ENCODE results near the gene ZBTB22. TPM values are rescaled to one million over a fixed set of nuclear protein-coding genes. Genes with fewer than 3 reads are reported as not detected.

The ZBTB22 gene
- total and polyA plus RNA-seq, 9 donors = 13.7 to 38.0 (median 26.1) TPM

DNA sequence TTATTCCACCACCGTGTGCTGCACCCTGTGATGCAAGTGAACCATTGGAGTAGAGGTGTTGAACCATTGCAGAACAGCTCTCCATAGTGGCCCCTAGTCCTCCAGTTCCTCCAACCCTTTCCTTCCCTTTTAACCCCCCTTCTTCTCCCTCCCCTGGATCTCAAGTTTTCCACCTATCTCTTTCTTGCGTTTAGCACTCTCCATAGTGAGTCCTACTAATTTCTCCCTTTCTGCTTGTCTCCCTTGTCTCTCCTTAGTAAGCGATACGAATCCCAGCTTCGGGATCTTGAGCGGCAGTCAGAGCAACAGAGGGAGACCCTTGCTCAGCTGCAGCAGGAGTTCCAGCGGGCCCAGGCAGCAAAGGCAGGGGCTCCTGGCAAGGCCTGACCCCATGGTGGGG lies 27.1 kb downstream of the ZBTB22 start:
- TF ChIP-seq, protein P1, sequence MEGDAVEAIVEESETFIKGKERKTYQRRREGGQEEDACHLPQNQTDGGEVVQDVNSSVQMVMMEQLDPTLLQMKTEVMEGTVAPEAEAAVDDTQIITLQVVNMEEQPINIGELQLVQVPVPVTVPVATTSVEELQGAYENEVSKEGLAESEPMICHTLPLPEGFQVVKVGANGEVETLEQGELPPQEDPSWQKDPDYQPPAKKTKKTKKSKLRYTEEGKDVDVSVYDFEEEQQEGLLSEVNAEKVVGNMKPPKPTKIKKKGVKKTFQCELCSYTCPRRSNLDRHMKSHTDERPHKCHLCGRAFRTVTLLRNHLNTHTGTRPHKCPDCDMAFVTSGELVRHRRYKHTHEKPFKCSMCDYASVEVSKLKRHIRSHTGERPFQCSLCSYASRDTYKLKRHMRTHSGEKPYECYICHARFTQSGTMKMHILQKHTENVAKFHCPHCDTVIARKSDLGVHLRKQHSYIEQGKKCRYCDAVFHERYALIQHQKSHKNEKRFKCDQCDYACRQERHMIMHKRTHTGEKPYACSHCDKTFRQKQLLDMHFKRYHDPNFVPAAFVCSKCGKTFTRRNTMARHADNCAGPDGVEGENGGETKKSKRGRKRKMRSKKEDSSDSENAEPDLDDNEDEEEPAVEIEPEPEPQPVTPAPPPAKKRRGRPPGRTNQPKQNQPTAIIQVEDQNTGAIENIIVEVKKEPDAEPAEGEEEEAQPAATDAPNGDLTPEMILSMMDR (IDR thresholded peaks at IDR 0.05) = no peak
- TF ChIP-seq EP300 (IDR thresholded peaks at IDR 0.05) (no peak), POLR2A (IDR thresholded peaks at IDR 0.05) (no peak)
- 55 to 64% (median 61%) methylated on average over 7 of the region's 7 CpGs for WGBS, 3 donors
- Histone ChIP-seq H3K27ac (no peak overlapping the region), H3K4me3 (peak overlapping the region; percentile 88), H3K4me1 (ENCODE audit: insufficient read depth) (peaks cover 6% of the 10 kb centered on the region), H3K27me3 (no peaks in the 10 kb centered on the region), H3K9me3 (no peaks in the 10 kb centered on the region), H3K36me3 (no peaks in the 10 kb centered on the region)
- peak in 1 of 5 donors; percentile 47 for DNase-seq
- intact Hi-C loops (cut with DNase I) = loop anchor here in 1 of 4 donors (10.0 kb wide), 1 partner anchor 124 kb away; the partner anchor contains the start of genes CUTA and PHF1

DNA sequence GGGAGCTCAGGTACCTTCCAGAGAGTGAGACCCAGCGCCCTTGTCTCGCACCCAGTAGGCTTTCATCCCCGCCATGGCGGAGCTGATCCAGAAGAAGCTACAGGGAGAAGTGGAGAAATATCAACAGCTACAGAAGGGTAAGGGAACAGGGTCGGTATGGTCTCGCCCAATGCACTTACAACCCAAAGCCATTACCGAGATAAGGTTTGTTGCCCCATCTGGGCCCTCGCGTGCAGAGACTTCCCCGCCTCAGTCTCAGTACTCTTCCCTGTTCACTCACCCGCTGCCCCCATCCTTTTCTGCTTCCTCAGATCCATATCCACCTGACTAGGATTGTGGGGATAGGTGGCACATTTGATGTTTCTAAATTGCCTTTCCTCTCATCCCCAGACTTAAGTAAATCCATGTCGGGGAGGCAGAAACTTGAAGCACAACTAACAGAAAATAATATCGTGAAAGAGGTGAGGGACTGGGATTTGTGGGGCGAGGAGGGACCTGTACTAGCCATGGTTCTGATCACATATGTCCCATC lies 27.7 kb downstream of the ZBTB22 start:
- H3K4me3 ChIP-seq = peak overlapping the region; percentile 88
- H3K9me3 ChIP-seq = no peaks in the 10 kb centered on the region
- peak overlapping the region in 1 of 2 donors; percentile 69 for H3K27ac ChIP-seq
- H3K4me1 ChIP-seq (ENCODE audit: insufficient read depth) = peaks cover 6% of the 10 kb centered on the region
- no peak for DNase-seq
- H3K36me3 ChIP-seq = no peaks in the 10 kb centered on the region
- intact Hi-C loops (cut with DNase I) = loop anchor here in 2 of 4 donors (10.0 kb wide), 2 partner anchors 125 to 1345 kb away; partner anchors contain the start of genes CFB (in 1 of the 2), CUTA (in 1 of the 2) and PHF1 (in 1 of the 2)
- TF ChIP-seq POLR2A (IDR thresholded peaks at IDR 0.05) = no peak
- no peak for TF ChIP-seq EP300 (IDR thresholded peaks at IDR 0.05)
- TF ChIP-seq, protein P1 (IDR thresholded peaks at IDR 0.05) = no peak
- WGBS, 3 donors = 1 to 6% (median 2%) methylated on average over 14 of the region's 14 CpGs
- H3K27me3 ChIP-seq = no peaks in the 10 kb centered on the region

DNA sequence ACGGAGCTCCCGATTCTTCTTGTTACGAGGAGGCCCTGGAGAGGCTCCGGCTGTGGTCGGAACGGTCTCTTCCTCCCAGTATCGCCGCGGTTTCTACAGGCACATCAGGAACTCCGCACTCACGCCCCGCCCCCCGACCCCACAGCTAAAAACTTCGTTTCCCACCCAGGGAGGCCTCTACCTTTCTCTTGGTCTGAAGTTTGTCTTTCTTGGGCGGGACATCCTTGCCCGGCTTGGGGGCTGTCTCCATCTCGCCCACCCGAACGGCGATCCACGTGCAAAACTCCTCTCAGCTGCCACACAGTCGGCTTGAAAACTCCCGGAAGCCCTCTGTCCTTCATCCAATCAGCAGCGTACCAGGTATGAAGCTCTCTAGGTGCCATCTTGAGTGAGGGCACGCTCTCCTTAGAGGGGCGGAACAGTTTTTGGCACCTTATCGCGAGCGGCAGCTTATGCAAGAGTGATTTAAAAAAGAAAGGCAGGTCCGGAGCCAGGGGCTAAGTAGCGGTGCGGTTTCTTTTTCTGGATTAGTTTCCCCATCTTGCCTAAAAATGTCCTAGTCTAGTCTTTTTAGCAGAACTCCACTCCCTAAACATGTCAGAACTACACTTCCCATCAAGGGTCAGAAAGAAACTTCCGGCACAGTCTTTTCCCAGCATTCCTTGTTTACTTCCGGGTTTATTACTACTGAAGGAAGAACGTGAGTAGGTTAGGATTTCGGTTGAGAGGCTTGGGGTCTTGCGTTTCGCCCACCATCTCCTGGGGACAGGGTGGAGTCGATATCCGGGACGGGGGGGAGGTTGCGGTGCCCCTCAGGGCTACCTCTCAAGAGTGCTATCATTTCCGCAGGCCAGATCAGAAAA lies 28.4 kb downstream of the ZBTB22 start, which contains the start of the genes PFDN6 and WDR46:
TSS of gene PFDN6 (plus strand) at position 681 of the 863 bp plus-strand sequence. CDS start 256 bp downstream, outside the sequence.
TSS of gene WDR46 (minus strand) at position 319 of the 863 bp plus-strand sequence. CDS start at position 250, 69 bp downstream.
- 0 to 1% (median 0%) methylated on average over 43 of the region's 43 CpGs for WGBS, 3 donors
- H3K27ac ChIP-seq = peak within 1 kb of the TSS in 1 of 2 donors; percentile 69
- no peaks in the 10 kb centered on the region for H3K9me3 ChIP-seq
- H3K36me3 ChIP-seq = no peaks in the 10 kb centered on the region
- intact Hi-C loops (cut with DNase I) = loop anchor here in 1 of 4 donors (10.0 kb wide), 1 partner anchor 1344 kb away; the partner anchor contains the start of gene CFB
- TF ChIP-seq, protein P1 (IDR thresholded peaks at IDR 0.05) = no peak
- peak; percentile 33 for TF ChIP-seq POLR2A (IDR thresholded peaks at IDR 0.05)
- TF ChIP-seq EP300 (IDR thresholded peaks at IDR 0.05) = peak; percentile 46
- peaks cover 6% of the 10 kb centered on the region for H3K4me1 ChIP-seq (ENCODE audit: insufficient read depth)
- H3K27me3 ChIP-seq = no peaks in the 10 kb centered on the region
- DNase-seq = peak; percentile 75 to 84 (median 79)
- peak within 1 kb of the TSS; percentile 88 for H3K4me3 ChIP-seq

DNA sequence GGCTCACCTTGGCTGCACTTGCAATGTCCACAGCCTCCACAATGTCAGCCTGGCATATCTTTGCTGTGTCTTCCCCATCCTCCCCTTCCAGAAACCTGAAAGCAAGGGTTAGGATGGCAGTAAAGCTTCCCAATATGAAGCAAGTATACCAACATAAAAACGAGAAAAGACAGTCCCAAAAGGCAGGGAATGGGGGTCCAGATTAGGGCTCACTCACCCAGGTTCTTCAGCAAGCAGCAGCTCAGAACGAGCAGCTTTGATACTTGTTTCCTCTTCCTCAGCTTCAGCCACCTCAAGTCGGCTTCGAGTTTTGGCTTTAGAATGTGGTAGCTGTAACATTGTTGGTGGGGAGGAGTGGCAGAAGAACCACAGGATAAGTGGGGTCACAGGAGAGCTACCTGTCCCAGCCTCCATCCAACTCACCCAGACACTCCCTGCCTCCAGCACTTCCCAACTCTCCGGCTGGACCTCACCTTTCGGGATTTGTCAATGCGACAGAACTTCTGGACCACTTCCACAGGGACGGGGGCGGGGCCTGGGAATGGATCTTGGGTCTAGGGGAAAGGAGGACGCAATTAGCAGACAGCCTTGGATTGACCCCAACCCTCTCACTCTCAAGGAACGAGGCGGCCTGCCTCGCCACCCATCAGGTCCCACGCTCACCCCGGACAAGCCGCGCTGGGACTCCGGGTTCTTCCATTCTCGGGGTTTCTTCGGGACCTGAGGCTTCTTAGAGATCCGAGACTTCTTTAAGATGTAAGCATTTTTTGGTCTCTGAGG lies 29.2 kb downstream of the ZBTB22 start:
- 9 to 12% (median 10%) methylated on average over 19 to 21 of the region's 21 CpGs for WGBS, 3 donors
- H3K27me3 ChIP-seq = no peaks in the 10 kb centered on the region
- H3K9me3 ChIP-seq = no peaks in the 10 kb centered on the region
- peak overlapping the region in 1 of 2 donors; percentile 9 for H3K27ac ChIP-seq
- TF ChIP-seq, protein P1 (IDR thresholded peaks at IDR 0.05) = no peak
- no peak for TF ChIP-seq POLR2A (IDR thresholded peaks at IDR 0.05)
- TF ChIP-seq EP300 (IDR thresholded peaks at IDR 0.05) = no peak
- intact Hi-C loops (cut with DNase I) = loop anchor here in 1 of 4 donors (10.0 kb wide), 1 partner anchor 1344 kb away; the partner anchor contains the start of gene CFB
- peak overlapping the region; percentile 88 for H3K4me3 ChIP-seq
- DNase-seq = peak in 1 of 5 donors; percentile 36
- peaks cover 6% of the 10 kb centered on the region for H3K4me1 ChIP-seq (ENCODE audit: insufficient read depth)
- no peaks in the 10 kb centered on the region for H3K36me3 ChIP-seq
